Fibroblast of upper back skin (primary cell): ENCODE data around the gene DDX1.

Experiments used
- DNase-seq: peaks from one replicate; pipeline ENCODE4 v3.0.0-alpha.2; 2013

DDX1 gene

DNA sequence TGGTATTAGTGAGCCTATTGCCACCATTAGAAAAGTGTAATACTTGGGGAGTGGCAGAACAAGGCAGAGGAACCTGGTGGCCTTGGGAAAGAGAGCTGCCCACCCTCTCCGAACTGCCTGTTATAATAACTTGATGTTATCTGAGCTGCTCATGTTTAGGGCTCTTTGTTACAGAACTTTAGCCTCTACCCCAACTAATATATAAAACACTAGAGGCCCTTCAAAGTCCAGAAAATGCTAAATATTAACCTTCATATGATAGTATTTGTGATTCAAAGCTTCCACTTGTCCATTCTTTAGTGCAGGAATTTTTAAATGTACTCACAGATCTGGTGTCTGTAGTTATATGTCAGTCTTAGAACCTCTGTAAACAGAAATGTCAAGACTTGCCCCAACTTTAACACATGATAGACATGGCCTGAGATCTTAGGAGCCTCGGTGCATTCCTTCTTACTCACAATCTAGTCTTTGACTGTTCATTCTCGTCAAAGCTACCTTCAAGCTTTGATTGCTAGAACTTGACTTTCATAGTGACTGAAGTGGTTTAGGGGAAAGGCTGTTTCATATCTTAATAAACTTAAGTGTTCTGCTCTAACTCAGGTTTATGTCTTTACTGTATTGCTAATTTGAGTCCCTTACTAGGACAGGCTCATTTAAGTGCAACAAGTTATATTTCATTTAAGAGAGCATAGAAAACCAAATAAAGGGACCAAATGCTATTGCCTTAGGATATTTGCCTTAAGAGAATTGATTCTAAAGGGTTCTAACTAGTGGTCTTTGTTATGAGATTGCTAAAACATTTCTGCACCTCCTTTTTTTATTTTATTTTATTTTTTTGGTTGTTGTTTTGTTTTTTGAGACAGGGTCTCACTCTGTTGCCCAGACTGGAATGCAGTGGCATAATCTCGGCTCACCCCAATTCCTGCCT, 41.6 kb downstream of the DDX1 start:
- DNase-seq: no peak

GRCh38 chr2:15633971-15634346, 42.3 kb downstream of the DDX1 start:
- no peak for DNase-seq

- peak; percentile 35 for DNase-seq
Observed at GRCh38 chr2:15634846-15635490, 43.3 kb downstream of the DDX1 start.

GRCh38 chr2:15636972-15637785, 45.5 kb downstream of the DDX1 start:
- peak; percentile 69 for DNase-seq

DNA sequence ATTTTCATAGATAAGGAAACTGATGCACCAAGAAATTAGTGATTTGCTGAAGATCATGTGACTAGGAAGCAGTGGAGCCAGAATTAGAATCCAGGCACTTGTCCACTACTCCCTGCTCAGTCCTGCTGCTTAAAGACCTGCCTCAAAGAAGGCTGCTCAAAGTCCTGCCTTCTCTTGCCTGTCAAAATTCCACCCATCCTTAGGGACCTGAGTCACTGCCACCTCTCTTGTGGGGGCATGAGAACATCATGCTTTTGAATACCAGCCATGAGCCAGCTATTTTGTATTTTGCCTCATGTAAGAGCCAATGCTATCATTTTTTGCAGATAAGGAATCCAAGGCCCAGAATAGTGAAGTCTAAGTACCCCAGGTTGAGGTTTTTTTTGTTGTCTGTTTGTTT, 47.1 kb downstream of the DDX1 start:
- DNase-seq: peak; percentile 47

GRCh38 chr2:15639323-15640251, 47.9 kb downstream of the DDX1 start:
- no peak for DNase-seq

DNA sequence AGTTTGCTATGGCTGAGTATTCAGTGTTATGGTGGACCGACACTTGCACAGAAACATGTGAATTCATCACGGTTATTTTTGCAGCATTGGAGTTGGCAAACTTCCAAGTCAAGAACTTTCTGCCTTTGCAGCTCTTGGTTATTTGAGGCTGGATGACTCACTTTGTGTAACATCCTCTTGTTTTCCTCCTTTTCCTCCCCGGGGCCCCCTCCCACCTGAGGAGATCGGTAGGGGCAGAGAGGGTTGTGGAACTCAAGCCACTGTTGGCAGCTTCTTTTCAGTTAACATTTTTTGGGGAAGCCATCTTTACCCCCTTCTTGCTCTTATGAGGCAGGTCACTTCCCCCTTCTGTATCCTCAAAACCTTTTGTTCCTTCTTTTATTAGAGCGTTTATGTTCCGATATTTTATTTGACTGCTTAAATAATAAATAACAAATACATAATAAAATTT, 48.6 kb downstream of the DDX1 start:
- DNase-seq: peak; percentile 75

GRCh38 chr2:15640784-15641183, 49.1 kb downstream of the DDX1 start:
- no peak for DNase-seq

GRCh38 chr2:15641530-15641982, 49.9 kb downstream of the DDX1 start:
- DNase-seq: no peak

DNA sequence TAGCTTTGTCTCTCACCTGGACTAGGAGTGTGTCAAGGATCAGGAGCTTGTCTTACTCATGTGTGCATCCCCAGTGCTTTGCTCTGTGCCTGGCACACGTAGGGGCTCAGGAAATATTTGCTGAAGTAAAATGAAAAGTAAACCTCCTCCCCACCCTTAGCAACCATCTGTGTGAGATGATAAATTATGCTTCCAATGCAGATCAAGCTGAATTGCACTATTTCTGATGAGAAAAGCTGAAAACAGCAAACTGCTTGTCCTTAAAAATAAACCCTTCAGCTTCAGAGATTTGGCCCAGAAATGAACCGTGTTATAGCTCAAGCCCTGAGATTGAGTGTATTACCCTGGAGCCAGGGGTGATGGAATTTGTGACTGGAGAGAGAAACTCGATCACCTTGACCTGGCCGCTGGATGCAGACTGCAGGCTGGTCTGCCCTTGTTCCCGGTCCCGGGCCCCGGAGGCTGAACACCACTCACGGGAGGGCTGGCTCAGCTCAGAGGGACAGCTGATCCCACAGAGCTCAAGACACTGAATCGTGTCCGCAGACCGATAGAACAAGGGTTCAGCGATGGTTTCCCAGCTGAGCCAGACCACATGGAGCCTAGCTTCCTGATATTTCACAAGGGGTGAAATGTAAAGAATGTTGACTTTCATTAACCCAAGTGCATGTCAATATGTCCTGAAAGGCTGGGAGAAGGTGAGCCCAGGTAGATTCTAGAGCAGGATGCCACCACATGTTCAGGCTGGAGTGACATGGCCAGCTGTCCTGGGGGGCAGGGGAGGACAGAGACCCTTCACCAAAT, 50.5 kb downstream of the DDX1 start:
- no peak for DNase-seq

DNA sequence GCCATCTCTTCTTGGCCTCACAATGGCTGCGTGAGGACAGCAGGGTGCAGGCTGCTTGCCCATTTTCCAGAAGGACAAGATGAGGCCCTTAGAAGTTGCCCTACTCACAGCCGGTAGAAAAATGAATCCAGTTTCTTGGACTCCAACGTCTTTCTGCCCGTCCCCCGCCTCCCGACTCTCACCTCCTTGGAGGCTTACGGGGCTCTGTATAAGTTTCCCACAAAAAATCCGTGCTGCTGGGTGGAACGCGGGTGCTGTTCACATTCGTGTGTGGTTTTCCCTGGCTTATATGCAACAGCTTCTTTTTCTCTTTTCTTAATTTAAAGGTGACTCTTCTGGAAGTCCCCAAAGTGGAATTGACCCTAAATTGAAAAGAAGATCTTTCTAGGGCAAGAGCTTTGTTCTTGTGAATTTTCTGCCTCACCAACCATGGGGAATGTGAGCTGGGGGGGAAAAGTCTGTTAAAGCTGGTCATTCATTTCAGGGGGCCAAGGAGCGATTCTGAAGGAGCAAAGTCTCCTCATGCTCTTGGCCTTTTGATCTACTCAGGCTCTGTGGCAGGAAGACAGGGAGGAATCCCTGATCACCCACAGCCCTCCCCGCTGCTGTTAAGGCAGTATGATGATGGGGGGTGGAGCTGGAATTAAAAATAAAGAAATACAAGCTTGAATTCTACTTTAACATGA, 51.3 kb downstream of the DDX1 start:
- DNase-seq: no peak

DNA sequence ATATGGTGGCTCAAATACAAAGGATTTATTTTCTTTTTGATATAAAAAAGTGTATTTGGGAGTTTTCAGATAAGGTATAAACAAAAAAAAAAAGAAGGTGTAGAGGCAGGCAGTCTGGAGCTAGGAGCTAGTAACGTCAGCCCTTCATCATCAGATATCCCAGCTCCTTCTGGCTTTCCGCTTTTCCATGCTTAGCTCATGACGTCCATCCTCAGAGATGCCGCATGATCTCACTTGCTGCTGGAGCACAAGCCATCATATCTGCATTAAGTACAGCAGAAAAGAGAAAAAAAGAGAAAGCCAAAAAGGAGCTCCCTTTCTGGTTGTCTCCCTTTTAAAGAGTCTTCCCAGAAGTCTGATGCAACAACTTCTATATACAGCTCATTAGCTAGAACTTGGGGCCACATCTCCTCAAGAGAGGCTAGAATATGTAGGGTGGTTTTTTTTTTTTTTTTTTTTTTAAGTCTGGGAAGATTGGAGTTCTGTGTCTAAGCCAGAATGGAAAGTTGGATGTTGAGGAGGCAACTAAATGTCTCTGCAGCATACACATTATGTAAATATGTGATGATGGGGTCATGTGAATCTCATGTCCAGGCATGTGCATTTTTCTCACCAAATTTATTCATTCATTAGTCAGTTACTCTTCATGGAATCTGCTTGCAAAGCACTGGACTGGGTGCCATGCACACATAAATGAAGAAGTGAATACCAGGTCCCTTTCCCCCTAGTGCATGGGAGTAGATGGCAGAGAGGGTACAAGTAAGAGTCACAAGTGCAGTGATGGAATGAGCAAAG, 52.3 kb downstream of the DDX1 start:
- DNase-seq: no peak

GRCh38 chr2:15645300-15645699, 53.6 kb downstream of the DDX1 start:
- no peak for DNase-seq

- no peak for DNase-seq
Observed at GRCh38 chr2:15645720-15646385, 54.2 kb downstream of the DDX1 start.

DNA sequence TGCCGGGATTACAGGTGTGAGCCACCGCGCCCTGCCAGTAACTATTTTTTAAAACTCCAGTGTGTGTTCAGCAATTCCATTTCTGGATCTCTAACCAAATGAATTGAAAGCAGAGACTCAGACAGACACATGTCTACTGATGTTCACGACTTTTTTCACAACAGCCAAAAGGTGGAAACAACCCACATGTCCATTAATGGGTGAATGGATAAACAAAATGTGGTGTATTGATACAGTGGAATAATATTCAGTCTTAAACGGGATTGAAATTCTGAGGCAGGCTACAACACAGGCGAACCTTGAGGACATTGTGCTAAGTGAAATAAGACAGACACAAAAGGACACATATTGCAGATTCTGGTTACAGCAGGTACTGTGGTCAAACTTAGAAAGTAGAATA, 55.0 kb downstream of the DDX1 start:
- DNase-seq: no peak

DNA sequence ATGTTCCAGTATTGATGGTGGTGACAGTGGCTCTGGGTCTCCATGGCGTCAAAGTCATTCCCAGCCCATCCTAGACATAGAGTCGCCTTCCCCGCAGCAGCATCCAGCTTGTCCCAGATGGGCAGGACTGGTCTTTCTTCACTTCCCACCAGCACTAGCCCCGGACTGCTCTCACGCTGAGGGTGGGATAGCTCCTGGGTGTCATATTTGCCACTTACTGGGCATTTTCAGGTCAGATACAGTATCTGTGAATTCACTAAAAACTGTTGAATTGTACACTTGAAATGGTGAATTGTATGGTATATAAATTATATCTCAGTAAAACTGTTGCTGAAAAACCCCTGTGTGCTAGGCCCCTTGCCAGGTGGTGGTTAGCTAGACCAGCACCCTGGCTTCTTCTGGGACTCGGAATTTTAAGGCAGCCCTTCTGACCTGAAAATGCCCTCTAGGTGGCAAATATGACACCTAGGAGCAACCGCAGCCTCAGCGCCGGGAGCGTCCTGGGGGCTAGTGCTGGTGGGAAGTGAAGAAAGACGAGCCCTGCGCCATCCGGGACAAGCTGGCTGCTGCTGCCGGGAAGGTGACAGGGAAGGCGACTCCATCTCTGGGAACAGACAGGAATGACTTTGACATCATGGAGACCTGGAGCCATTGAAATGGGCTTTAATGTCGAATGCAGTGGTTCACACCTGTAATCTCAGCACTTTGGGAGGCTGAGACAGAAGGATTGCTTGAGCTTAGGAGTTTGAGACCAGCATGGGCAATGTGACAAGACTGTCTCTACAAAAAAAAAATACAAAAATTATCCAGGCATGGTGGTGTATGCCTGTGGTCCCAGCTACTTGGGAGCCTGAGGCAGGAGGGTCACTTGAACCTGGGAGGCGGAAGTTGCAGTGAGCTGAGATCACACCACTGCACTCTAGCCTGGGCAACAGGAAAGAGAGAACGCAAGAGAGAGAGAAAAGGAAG, 56.2 kb downstream of the DDX1 start:
- DNase-seq: no peak

DNA sequence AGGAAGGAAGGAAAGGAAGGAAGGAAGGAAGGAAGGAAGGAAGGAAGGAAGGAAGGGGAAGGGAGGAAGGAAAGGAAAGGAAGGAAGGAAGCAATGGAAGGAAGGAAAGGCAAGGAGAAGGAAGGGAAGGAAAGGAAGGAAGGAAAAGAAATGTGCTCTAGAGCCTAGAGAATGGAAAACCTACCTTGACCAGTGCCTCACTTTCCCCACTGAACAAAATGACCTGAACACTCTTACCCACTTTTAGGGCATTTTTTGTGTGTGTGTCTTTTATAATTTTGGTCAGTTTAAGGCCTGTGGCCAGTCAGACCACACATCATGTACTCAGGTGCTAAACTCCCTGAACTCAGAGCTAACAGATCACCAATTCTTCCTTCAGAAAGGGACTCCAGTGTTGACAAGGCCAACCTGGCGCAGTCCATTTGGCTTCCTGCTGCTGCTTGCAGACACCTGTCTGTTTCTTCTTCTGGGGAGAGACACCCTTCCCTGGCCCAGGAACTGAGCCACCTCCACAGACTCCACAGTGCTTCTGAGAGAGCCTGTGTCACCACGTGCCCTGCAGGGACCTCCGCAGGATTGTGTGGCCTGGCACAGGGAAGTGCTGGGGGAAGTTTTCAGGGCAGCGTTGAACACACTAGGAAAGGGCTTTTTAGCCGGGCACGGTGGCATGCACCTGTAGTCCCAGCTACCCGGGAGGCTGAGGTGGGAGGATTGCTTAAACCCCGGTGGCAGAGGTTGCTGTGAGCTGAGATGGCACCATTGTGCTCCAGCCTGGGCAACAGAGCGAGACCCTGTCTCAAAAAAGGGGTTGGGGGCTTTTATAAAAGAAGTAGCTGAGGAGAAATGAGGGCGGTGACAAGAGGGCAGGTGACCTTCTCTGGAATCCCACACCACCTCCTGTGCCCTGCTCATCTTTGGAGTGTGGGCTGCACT, 57.2 kb downstream of the DDX1 start:
- no peak for DNase-seq
